SW480 (cell line): ENCODE results near the gene PCBP3.
"Not testable (repeated sequence)": the region's sequence is repeated elsewhere in the genome, so short reads cannot be mapped to it uniquely, and the experiment has no call there.

Source experiments
- DNase-seq: peaks from one replicate; pipeline ENCODE4 v3.0.0-alpha.2; 2016; ENCODE audit warnings: low spot score

Gene PCBP3

GRCh38 chr21:45947296-45947695 lies 303.8 kb downstream of the PCBP3 start:
- peak; percentile 30 for DNase-seq

GRCh38 chr21:45947716-45948255 lies 304.3 kb downstream of the PCBP3 start:
- DNase-seq, result no peak

GRCh38 chr21:45948576-45949141 lies 305.1 kb downstream of the PCBP3 start:
- DNase-seq, result no peak

- no peak for DNase-seq
These were observed 306.6 kb downstream of the PCBP3 start for GRCh38 chr21:45949928-45950739.

GRCh38 chr21:45950740-45951515 lies 307.4 kb downstream of the PCBP3 start:
- no peak for DNase-seq

GRCh38 chr21:45951676-45952075 lies 308.2 kb downstream of the PCBP3 start:
- DNase-seq, result no peak

- DNase-seq, result not testable (repeated sequence)
These were observed 309.0 kb downstream of the PCBP3 start for GRCh38 chr21:45952527-45952926.

- DNase-seq, result no peak
These were observed 309.4 kb downstream of the PCBP3 start for GRCh38 chr21:45952974-45953373.

GRCh38 chr21:45954261-45954660 lies 310.7 kb downstream of the PCBP3 start:
- no peak for DNase-seq

- no peak for DNase-seq
These were observed 311.4 kb downstream of the PCBP3 start for GRCh38 chr21:45954921-45955320.

GRCh38 chr21:45957551-45957950 lies 314.0 kb downstream of the PCBP3 start:
- no peak for DNase-seq

- no peak for DNase-seq
These were observed 314.6 kb downstream of the PCBP3 start for GRCh38 chr21:45957981-45958600.

GRCh38 chr21:45959182-45959581 lies 315.7 kb downstream of the PCBP3 start:
- no peak for DNase-seq

GRCh38 chr21:45959779-45960390 lies 316.4 kb downstream of the PCBP3 start:
- no peak for DNase-seq

- DNase-seq, result not testable (repeated sequence)
These were observed 317.9 kb downstream of the PCBP3 start for GRCh38 chr21:45961408-45961807.

- no peak for DNase-seq
These were observed 319.2 kb downstream of the PCBP3 start for GRCh38 chr21:45962531-45963231.

GRCh38 chr21:45963232-45963570 lies 319.7 kb downstream of the PCBP3 start:
- DNase-seq, result no peak

- no peak for DNase-seq
These were observed 321.1 kb downstream of the PCBP3 start for GRCh38 chr21:45964649-45965048.

GRCh38 chr21:45965084-45965809 lies 321.7 kb downstream of the PCBP3 start:
- no peak for DNase-seq

GRCh38 chr21:45966791-45967394 lies 323.4 kb downstream of the PCBP3 start:
- DNase-seq, result no peak
